ENCODE data around the gene MCC. TPM values are rescaled to one million over a fixed set of nuclear protein-coding genes. Genes with fewer than 3 reads are reported as not detected.

The MCC gene
- total RNA-seq, 1 donor from 2014 or later, result 22.7 TPM

DNA sequence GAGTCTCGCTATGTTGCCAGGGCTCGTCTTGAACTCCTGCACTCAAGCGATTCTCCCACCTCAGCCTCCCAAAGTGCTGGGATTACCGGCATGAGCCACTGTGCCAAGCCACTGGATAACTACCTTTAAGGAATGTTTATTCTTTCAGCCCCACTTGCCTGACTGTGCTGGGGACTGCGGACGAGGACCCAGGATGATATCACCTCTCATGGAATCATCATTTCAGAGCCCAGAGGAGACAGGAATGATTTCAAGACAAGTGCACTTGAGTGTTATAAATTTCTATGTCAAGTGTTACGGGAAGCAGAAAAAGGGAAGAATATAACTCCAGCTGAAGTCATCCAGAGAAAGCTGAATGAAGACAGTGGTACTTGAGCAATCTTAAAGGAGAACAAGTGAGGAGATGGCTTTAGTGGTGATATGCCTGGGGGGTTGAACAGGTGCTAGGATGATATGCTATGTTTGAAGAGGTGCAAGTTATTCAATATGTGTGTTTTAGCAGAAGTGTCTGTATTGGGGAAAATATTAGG lies 402.3 kb downstream of the MCC start:
- Mint-ChIP-seq H3K36me3 (ENCODE audit: low read depth, unreplicated experiment) (peaks cover 15% of the 10 kb centered on the region), H3K27ac (ENCODE audit: unreplicated experiment) (no peak overlapping the region), H3K4me3 (ENCODE audit: unreplicated experiment) (no peak overlapping the region), H3K27me3 (ENCODE audit: unreplicated experiment) (peaks cover 2% of the 10 kb centered on the region), H3K4me1 (ENCODE audit: unreplicated experiment) (no peaks in the 10 kb centered on the region), H3K9me3 (ENCODE audit: unreplicated experiment) (no peaks in the 10 kb centered on the region)
- TF ChIP-seq, protein P1, sequence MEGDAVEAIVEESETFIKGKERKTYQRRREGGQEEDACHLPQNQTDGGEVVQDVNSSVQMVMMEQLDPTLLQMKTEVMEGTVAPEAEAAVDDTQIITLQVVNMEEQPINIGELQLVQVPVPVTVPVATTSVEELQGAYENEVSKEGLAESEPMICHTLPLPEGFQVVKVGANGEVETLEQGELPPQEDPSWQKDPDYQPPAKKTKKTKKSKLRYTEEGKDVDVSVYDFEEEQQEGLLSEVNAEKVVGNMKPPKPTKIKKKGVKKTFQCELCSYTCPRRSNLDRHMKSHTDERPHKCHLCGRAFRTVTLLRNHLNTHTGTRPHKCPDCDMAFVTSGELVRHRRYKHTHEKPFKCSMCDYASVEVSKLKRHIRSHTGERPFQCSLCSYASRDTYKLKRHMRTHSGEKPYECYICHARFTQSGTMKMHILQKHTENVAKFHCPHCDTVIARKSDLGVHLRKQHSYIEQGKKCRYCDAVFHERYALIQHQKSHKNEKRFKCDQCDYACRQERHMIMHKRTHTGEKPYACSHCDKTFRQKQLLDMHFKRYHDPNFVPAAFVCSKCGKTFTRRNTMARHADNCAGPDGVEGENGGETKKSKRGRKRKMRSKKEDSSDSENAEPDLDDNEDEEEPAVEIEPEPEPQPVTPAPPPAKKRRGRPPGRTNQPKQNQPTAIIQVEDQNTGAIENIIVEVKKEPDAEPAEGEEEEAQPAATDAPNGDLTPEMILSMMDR (IDR thresholded peaks at IDR 0.05; ENCODE audit: unreplicated experiment), result no peak
- DNase-seq (ENCODE audit: low spot score), result no peak

DNA sequence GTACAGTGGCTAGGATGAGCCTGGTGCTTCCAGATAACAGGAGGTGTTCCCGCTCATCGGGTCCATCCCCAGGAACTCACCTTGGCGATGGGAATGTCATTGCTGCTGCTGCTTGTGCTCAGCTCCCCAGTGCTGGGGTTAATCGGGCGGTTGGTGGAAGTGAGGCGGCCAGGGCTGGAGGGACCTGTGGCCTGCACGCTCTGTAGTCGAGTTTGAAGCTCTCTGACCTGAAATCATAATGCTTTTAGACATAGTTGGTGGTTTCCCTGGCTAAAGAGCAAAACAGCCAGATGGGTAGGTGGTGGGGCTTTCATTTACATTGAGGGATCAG lies 403.2 kb downstream of the MCC start:
- H3K27me3 Mint-ChIP-seq (ENCODE audit: unreplicated experiment), result peaks cover 2% of the 10 kb centered on the region
- TF ChIP-seq, protein P1 (IDR thresholded peaks at IDR 0.05; ENCODE audit: unreplicated experiment), result no peak
- H3K36me3 Mint-ChIP-seq (ENCODE audit: low read depth, unreplicated experiment), result peaks cover 19% of the 10 kb centered on the region
- no peak for DNase-seq (ENCODE audit: low spot score)
- no peaks in the 10 kb centered on the region for H3K9me3 Mint-ChIP-seq (ENCODE audit: unreplicated experiment)
- no peaks in the 10 kb centered on the region for H3K4me1 Mint-ChIP-seq (ENCODE audit: unreplicated experiment)
- H3K4me3 Mint-ChIP-seq (ENCODE audit: unreplicated experiment), result no peak overlapping the region
- no peak overlapping the region for H3K27ac Mint-ChIP-seq (ENCODE audit: unreplicated experiment)

DNA sequence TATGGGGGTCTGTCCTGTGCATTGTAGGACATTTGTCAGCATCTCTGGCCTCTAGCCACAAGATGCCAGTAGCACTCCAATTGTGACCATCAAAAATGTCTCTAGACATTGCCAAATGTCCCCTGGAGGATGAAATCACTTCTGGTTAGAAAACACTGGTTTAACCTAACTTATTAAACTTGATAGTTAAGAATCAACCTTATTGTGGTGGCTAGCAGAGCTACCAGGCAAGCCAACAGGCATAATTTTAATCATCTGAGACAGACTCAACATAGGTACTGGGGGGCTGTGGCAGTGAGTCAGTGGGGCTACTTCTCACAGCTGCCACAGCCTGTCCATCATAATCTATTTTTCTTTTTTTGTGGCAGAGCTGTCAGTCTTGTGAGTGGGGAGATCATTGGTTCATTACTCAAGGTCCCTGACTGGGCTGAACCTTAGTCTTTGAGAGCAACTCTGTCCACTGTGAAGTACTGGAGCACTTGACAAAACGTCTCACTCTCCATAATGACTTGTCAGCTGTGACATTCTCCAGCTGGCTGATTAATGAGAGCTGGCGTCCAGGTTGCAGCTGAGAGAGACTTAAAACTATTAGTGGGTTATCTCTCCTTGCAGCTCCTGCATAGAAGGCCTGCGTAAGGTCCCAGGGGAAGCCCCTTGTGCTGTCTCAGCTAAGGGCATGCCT lies 403.7 kb downstream of the MCC start:
- no peak overlapping the region for H3K27ac Mint-ChIP-seq (ENCODE audit: unreplicated experiment)
- H3K9me3 Mint-ChIP-seq (ENCODE audit: unreplicated experiment), result no peaks in the 10 kb centered on the region
- no peak for DNase-seq (ENCODE audit: low spot score)
- TF ChIP-seq, protein P1 (IDR thresholded peaks at IDR 0.05; ENCODE audit: unreplicated experiment), result no peak
- no peak overlapping the region for H3K4me3 Mint-ChIP-seq (ENCODE audit: unreplicated experiment)
- no peaks in the 10 kb centered on the region for H3K27me3 Mint-ChIP-seq (ENCODE audit: unreplicated experiment)
- no peaks in the 10 kb centered on the region for H3K4me1 Mint-ChIP-seq (ENCODE audit: unreplicated experiment)
- peaks cover 15% of the 10 kb centered on the region for H3K36me3 Mint-ChIP-seq (ENCODE audit: low read depth, unreplicated experiment)

DNA sequence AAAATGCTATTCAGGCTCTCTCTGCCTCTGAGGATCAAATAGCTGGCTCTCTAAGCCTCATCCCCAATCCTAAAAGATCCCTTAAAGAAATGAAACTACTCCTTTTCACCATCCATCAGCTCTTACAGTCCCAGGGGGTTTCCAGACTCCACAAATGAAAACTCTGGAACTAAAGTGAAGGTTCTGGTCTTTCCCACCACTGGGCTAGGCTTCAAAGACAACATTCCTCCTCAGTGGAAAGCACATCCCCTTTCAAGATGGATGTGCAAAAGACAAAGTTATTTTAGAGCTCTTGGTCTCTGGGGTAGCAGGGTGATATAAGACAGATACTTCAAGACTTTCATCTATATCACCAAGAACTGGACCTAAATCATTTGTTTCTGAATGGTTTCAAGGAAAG lies 404.8 kb downstream of the MCC start:
- Mint-ChIP-seq H3K9me3 (ENCODE audit: unreplicated experiment) (no peaks in the 10 kb centered on the region), H3K4me1 (ENCODE audit: unreplicated experiment) (no peaks in the 10 kb centered on the region), H3K4me3 (ENCODE audit: unreplicated experiment) (no peak overlapping the region), H3K27ac (ENCODE audit: unreplicated experiment) (no peak overlapping the region), H3K27me3 (ENCODE audit: unreplicated experiment) (peaks cover 4% of the 10 kb centered on the region), H3K36me3 (ENCODE audit: low read depth, unreplicated experiment) (peaks cover 22% of the 10 kb centered on the region)
- TF ChIP-seq, protein P1 (IDR thresholded peaks at IDR 0.05; ENCODE audit: unreplicated experiment), result no peak
- DNase-seq (ENCODE audit: low spot score), result no peak

DNA sequence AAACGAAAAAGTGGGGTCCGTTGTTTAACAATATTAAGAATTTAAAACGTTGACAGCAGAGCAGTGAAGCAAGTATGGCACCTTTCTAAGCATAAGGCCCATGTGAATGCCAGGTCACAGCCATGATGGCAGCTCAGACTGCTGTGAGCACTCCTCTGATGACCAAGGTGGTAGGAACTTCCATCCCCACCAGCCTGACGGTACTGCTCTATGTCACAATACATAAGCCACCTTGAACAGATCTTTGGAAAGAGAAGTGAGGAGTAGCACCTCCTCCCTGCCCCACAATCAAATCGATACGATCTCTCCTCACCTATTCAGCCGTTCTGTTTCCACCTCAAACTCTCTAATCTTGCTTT lies 405.7 kb downstream of the MCC start:
- Mint-ChIP-seq H3K36me3 (ENCODE audit: low read depth, unreplicated experiment) (peaks cover 24% of the 10 kb centered on the region), H3K4me3 (ENCODE audit: unreplicated experiment) (no peak overlapping the region), H3K27me3 (ENCODE audit: unreplicated experiment) (peaks cover 4% of the 10 kb centered on the region), H3K9me3 (ENCODE audit: unreplicated experiment) (no peaks in the 10 kb centered on the region), H3K27ac (ENCODE audit: unreplicated experiment) (no peak overlapping the region), H3K4me1 (ENCODE audit: unreplicated experiment) (no peaks in the 10 kb centered on the region)
- TF ChIP-seq, protein P1 (IDR thresholded peaks at IDR 0.05; ENCODE audit: unreplicated experiment), result no peak
- no peak for DNase-seq (ENCODE audit: low spot score)

All from endothelial cell (in vitro differentiated cells).